H1 (cell line): ENCODE results near the gene CBLN3. TPM values are rescaled to one million over a fixed set of nuclear protein-coding genes. Genes with fewer than 3 reads are reported as not detected.

Experiments
- CTCF ChIA-PET: fragments of 300-600 bp; sonication (Branson Sonifier 250); formaldehyde crosslinking; loops from one replicate; lab custom pipeline; 2021; ENCODE audit not compliant: partially characterized antibody; lab: Charles Lee
- POLR2A ChIA-PET: fragments of 300-600 bp; sonication (Branson Sonifier 250); formaldehyde crosslinking; loops from one replicate; lab custom pipeline; 2021; ENCODE audit warnings: inconsistent platforms; ENCODE audit not compliant: partially characterized antibody; lab: Charles Lee
- DNase-seq, 2 experiments: peaks; one replicate each; pipeline versions ENCODE4 v3.0.0 to v3.0.0-alpha.2; 2010 to 2022; ENCODE audit warnings: low spot score in 2 of 2, low read depth in 1 of 2, mixed read lengths in 1 of 2
- FAIRE-seq: peaks from 2 replicates; lab custom pipeline; 2011; peaks lifted over from hg19 to GRCh38; lab: Jason Lieb, UNC
- H2AFZ ChIP-seq: 2 replicates; pipeline ENCODE4 v1.8.1; 2012; ENCODE audit warnings: low read length, inconsistent platforms
- H2AK5ac ChIP-seq: 2 replicates; pipeline ENCODE4 v1.6.1; 2013; ENCODE audit warnings: low read depth, low read length
- H2BK120ac ChIP-seq: replicated peaks from 2 replicates; pipeline ENCODE3; 2013; ENCODE audit warnings: low read depth, low read length, inconsistent platforms
- H2BK12ac ChIP-seq: 2 replicates; pipeline ENCODE4 v1.6.1; 2013; ENCODE audit warnings: low read depth, low read length
- H2BK15ac ChIP-seq: 2 replicates; pipeline ENCODE4 v1.6.1; 2013; ENCODE audit warnings: low read length
- H2BK20ac ChIP-seq: 2 replicates; pipeline ENCODE4 v1.6.1; 2013; ENCODE audit warnings: low read length
- H2BK5ac ChIP-seq: 2 replicates; pipeline ENCODE4 v1.6.1; 2013; ENCODE audit warnings: low read depth, low read length
- H3K14ac ChIP-seq: 2 replicates; pipeline ENCODE4 v1.6.1; 2013; ENCODE audit warnings: inconsistent platforms; ENCODE audit not compliant: insufficient read length
- H3K18ac ChIP-seq: 2 replicates; pipeline ENCODE4 v1.6.1; 2013; ENCODE audit warnings: low read length; ENCODE audit errors: extremely low read depth
- H3K23ac ChIP-seq: 2 replicates; pipeline ENCODE4 v1.6.1; 2013; ENCODE audit warnings: inconsistent platforms; ENCODE audit not compliant: insufficient read length
- H3K23me2 ChIP-seq: 2 replicates; pipeline ENCODE4 v1.6.1; 2013; ENCODE audit warnings: low read depth, low read length
- H3K27ac ChIP-seq: 2 replicates; pipeline ENCODE4 v1.6.1; 2011; ENCODE audit warnings: low read depth, low read length, inconsistent platforms
- H3K27me3 ChIP-seq, 4 experiments: replicated peaks in 1 of 4; 1 replicate in 1 of 4; 2 replicates in 3 of 4; pipeline versions ENCODE4 v1.6.1 to v1.8.1; 2011 to 2013; ENCODE audit warnings: low read length in 3 of 4, mild to moderate bottlenecking in 3 of 4, inconsistent platforms in 2 of 4, mixed read lengths in 2 of 4, moderate library complexity in 1 of 4; ENCODE audit not compliant: control insufficient read depth in 3 of 4, insufficient read depth in 3 of 4; ENCODE audit errors: extremely low read depth in 1 of 4
- H3K36me3 ChIP-seq, 4 experiments: 2 replicates each; pipeline versions ENCODE4 v1.6.1 to v1.8.1; 2011 to 2013; ENCODE audit warnings: mild to moderate bottlenecking in 4 of 4, low read length in 3 of 4, moderate library complexity in 2 of 4, control low read depth in 1 of 4, inconsistent platforms in 1 of 4; ENCODE audit not compliant: insufficient read depth in 4 of 4, control insufficient read depth in 2 of 4
- H3K4ac ChIP-seq: replicated peaks from 2 replicates; pipeline ENCODE3; 2013; ENCODE audit warnings: low read length, low read depth, mixed read lengths, inconsistent platforms; ENCODE audit not compliant: insufficient read length
- H3K4me1 ChIP-seq, 4 experiments: replicated peaks in 1 of 4; 1 replicate in 1 of 4; 2 replicates in 3 of 4; pipeline versions ENCODE4 v1.6.1 to v1.8.1; 2011 to 2013; ENCODE audit warnings: low read length in 3 of 4, inconsistent platforms in 2 of 4, mixed read lengths in 1 of 4; ENCODE audit not compliant: insufficient read depth in 4 of 4, control insufficient read depth in 3 of 4
- H3K4me2 ChIP-seq, 2 experiments: 2 replicates each; pipeline versions ENCODE4 v1.6.1 to v1.8.1; 2011 to 2013; ENCODE audit warnings: low read depth in 2 of 2, low read length in 2 of 2, control low read depth in 1 of 2, inconsistent platforms in 1 of 2, mild to moderate bottlenecking in 1 of 2; ENCODE audit not compliant: insufficient read depth in 1 of 2
- H3K4me3 ChIP-seq, 4 experiments: fragments of 200-600, 300-600 bp in 1 of 4; sonication (generic), shearing (Covaris generic), sonication (Bioruptor Twin) in 1 of 4; 2 replicates each; pipeline versions ENCODE4 v1.5.1 to v1.8.1; 2011 to 2016; ENCODE audit warnings: low read length in 4 of 4, low read depth in 3 of 4, control low read depth in 2 of 4, inconsistent platforms in 2 of 4, mild to moderate bottlenecking in 2 of 4, mixed read lengths in 1 of 4, moderate library complexity in 1 of 4; ENCODE audit not compliant: insufficient read depth in 2 of 4; ENCODE audit errors: extremely low read depth in 1 of 4
- H3K56ac ChIP-seq: replicated peaks from 2 replicates; pipeline ENCODE3; 2013; ENCODE audit warnings: low read depth, mild to moderate bottlenecking, mixed read lengths, low read length, inconsistent platforms; ENCODE audit not compliant: insufficient read length
- H3K79me1 ChIP-seq: 2 replicates; pipeline ENCODE4 v1.6.1; 2013; ENCODE audit warnings: low read depth, low read length, control low read depth
- H3K79me2 ChIP-seq, 2 experiments: 2 replicates each; pipeline versions ENCODE4 v1.6.1 to v1.8.1; 2012 to 2013; ENCODE audit warnings: low read length in 2 of 2, mild to moderate bottlenecking in 2 of 2, inconsistent platforms in 1 of 2; ENCODE audit not compliant: insufficient read depth in 2 of 2, control insufficient read depth in 1 of 2
- H3K9ac ChIP-seq, 4 experiments: replicated peaks in 1 of 4; 1 replicate in 1 of 4; 2 replicates in 3 of 4; pipeline versions ENCODE4 v1.6.1 to v1.8.1; 2011 to 2013; ENCODE audit warnings: low read depth in 3 of 4, low read length in 3 of 4, control low read depth in 2 of 4, mild to moderate bottlenecking in 2 of 4, moderate library complexity in 2 of 4, inconsistent platforms in 1 of 4; ENCODE audit errors: extremely low read depth in 1 of 4
- H3K9me3 ChIP-seq, 2 experiments: 2 replicates each; pipeline versions ENCODE4 v1.6.1 to v1.8.1; 2012 to 2013; ENCODE audit warnings: mild to moderate bottlenecking in 2 of 2, moderate library complexity in 2 of 2, control low read depth in 1 of 2, inconsistent platforms in 1 of 2, low read depth in 1 of 2, low read length in 1 of 2, mixed read lengths in 1 of 2; ENCODE audit not compliant: insufficient read depth in 2 of 2
- H4K20me1 ChIP-seq, 2 experiments: replicated peaks in 1 of 2; 2 replicates each; pipeline versions ENCODE3 to v1.8.1; 2011 to 2013; ENCODE audit warnings: inconsistent platforms in 2 of 2, low read length in 2 of 2, mild to moderate bottlenecking in 1 of 2; ENCODE audit not compliant: insufficient read depth in 2 of 2, control insufficient read depth in 1 of 2
- H4K5ac ChIP-seq: 2 replicates; pipeline ENCODE4 v1.6.1; 2013; ENCODE audit warnings: low read length, low read depth, mixed read lengths, inconsistent platforms; ENCODE audit not compliant: insufficient read length
- H4K8ac ChIP-seq: 2 replicates; pipeline ENCODE4 v1.8.0; 2013; ENCODE audit warnings: mild to moderate bottlenecking, moderate library complexity, low read length, inconsistent platforms; ENCODE audit not compliant: insufficient read depth; ENCODE audit errors: extremely low read depth
- H4K91ac ChIP-seq: replicated peaks from 2 replicates; pipeline ENCODE3; 2013; ENCODE audit warnings: low read length, mixed read lengths, inconsistent platforms; ENCODE audit not compliant: insufficient read length
- BRCA1 ChIP-seq: IDR thresholded peaks from 2 replicates; pipeline ENCODE4 v1.6.1; 2012; ENCODE audit warnings: low read depth, low read length, improper control_type of control experiment
- NRF1 ChIP-seq: IDR thresholded peaks from 2 replicates; pipeline ENCODE4 v1.6.1; 2011; ENCODE audit warnings: mild to moderate bottlenecking, low read depth, low read length, improper control_type of control experiment
- SRF ChIP-seq: IDR thresholded peaks from 2 replicates; pipeline ENCODE4 v1.6.1; 2011; ENCODE audit warnings: mild to moderate bottlenecking, low read depth, low read length, moderate library complexity
- TAF1 ChIP-seq: IDR thresholded peaks from 2 replicates; pipeline ENCODE4 v1.6.1; 2011; ENCODE audit warnings: mild to moderate bottlenecking, low read depth, low read length
- TCF12 ChIP-seq: IDR thresholded peaks from 2 replicates; pipeline ENCODE4 v1.6.1; 2011; ENCODE audit warnings: low read depth, mild to moderate bottlenecking, low read length
- WGBS, 2 experiments: shearing (Covaris generic) in 1 of 2; methylation state at CpG; one replicate each; pipeline versions ENCODE4 v1.1.6 to v1.1.7; 2013 to 2015; ENCODE audit warnings: low lambda C conversion rate in 2 of 2, mixed read lengths in 2 of 2, inconsistent platforms in 1 of 2, low coverage in 1 of 2, missing lambda C conversion rate in 1 of 2; ENCODE audit not compliant: insufficient replicate concordance in 2 of 2, insufficient coverage in 1 of 2, insufficient read length in 1 of 2; ENCODE audit errors: extremely low coverage in 1 of 2, missing lambda C conversion rate in 1 of 2; 5-methylcytosine and 5-hydroxymethylcytosine counted together
- polyA plus RNA-seq, 7 experiments: library from polyadenylated mRNA; depleted of rRNA in 3 of 7; stranded (reverse) in 5 of 7; unstranded in 2 of 7; fragments of >200 nt in 5 of 7; fragments of 200-250 nt in 2 of 7; gene quantifications; 1 replicate in 5 of 7; 2 replicates in 1 of 7; 4 replicates in 1 of 7; pipeline versions ENCODE4 v1.2.1 to v1.2.3, GENCODE V29; 2011 to 2013; ENCODE audit warnings: missing spikeins in 2 of 7, mixed read lengths in 2 of 7
- total RNA-seq: library from RNA; stranded (reverse); fragmentation: NEBNext Ultra II Directional; extraction: Animal tissue kit (Norgen Biotek cat#: 25700); gene quantifications from 2 replicates; pipeline ENCODE4 v1.2.1, GENCODE V29; 2021
- TF ChIP-seq, protein P1 (sequence below): IDR thresholded peaks from 2 replicates; pipeline ENCODE4 v1.6.1; 2011; ENCODE audit warnings: low read length, improper control_type of control experiment
- TF ChIP-seq, protein P2 (sequence below): IDR thresholded peaks from 2 replicates; pipeline ENCODE4 v1.6.1; 2012; ENCODE audit warnings: low read length, inconsistent platforms

CBLN3 gene
- total and polyA plus RNA-seq, 2 of the 8 experiments (the other 6 are each of a cell fraction or from before 2014, with no cell fraction given) = 0.54 to 1.00 TPM

DNA sequence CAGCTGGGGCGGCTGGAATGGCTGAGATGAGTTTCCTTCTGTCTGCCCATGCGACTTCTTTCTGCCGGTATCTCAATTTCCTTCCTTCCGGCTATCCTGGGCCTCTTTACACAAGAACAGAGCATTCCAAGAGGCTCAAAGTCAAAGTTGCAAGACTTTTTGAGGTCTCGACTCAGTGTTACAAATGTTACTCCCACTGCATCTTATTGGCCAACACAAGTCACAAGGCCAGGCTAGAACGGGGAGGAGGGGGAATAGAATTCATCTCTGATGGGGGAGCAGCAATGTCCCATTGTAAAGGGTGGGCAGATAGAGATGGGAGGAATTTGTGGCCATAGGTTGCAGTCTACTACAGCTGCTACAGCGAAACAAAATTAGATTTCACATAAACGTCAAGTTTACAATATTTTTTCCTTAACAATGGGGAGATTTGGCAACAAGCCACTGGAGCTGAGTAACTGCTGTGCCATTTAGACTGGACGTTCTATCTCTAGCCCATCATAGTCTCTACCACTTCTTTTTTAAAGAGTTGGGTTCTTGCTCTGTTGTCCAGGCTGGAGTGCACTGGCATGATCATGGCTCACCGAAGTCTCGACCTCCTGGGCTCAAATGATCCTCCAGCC, 40.1 kb downstream of the CBLN3 start:
- DNase-seq (no peak), FAIRE-seq (no peak)
- Histone ChIP-seq H4K5ac (no peak overlapping the region), H3K18ac (no peak overlapping the region), H2BK15ac (no peak overlapping the region), H2AFZ (peak overlapping the region; percentile 47; the same call in 1 of the 2 replicates), H3K9me3 (no peaks in the 10 kb centered on the region), H3K23ac (no peak overlapping the region), H3K4ac (no peak overlapping the region), H3K23me2 (no peaks in the 10 kb centered on the region), H4K8ac (no peak overlapping the region), H3K4me3 (no peak overlapping the region), H4K91ac (no peak overlapping the region), H3K27ac (no peak overlapping the region), H2BK5ac (no peak overlapping the region; the same call in 1 of the 2 replicates), H2AK5ac (no peak overlapping the region), H4K20me1 (no peaks in the 10 kb centered on the region), H3K4me1 (0 out of 7 replicates have a peak, but pooled peaks cover 0 to 4% (median 0%) of the 10 kb centered on the region in 4 experiments), H3K27me3 (peaks cover 0 to 2% (median 0%) of the 10 kb centered on the region in 4 experiments; a peak in 1 of 7 replicates), H3K9ac (no peak overlapping the region), H3K36me3 (no peaks in the 10 kb centered on the region), H3K79me2 (no peaks in the 10 kb centered on the region), H3K4me2 (no peak overlapping the region), H3K79me1 (no peaks in the 10 kb centered on the region), H2BK12ac (no peak overlapping the region), H2BK20ac (peak overlapping the region; percentile 32; the same call in 1 of the 2 replicates), H3K56ac (no peak overlapping the region), H3K14ac (no peak overlapping the region), H2BK120ac (no peak overlapping the region)
- POLR2A ChIA-PET = interaction anchor here (0.6 to 4.7 kb wide), 3 partner anchors 10 to 158 kb away, joined by 3 to 27 read pairs (median 5); no protein-coding TSS in a partner anchor
- TF ChIP-seq, protein P1, sequence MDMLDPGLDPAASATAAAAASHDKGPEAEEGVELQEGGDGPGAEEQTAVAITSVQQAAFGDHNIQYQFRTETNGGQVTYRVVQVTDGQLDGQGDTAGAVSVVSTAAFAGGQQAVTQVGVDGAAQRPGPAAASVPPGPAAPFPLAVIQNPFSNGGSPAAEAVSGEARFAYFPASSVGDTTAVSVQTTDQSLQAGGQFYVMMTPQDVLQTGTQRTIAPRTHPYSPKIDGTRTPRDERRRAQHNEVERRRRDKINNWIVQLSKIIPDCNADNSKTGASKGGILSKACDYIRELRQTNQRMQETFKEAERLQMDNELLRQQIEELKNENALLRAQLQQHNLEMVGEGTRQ = 0 out of 2 replicates have a peak, but pooled peaks have one; percentile 9
- TF ChIP-seq TCF12 (no peak), TAF1 (no peak), BRCA1 (no peak), SRF (no peak), NRF1 (no peak)
- TF ChIP-seq, protein P2, sequence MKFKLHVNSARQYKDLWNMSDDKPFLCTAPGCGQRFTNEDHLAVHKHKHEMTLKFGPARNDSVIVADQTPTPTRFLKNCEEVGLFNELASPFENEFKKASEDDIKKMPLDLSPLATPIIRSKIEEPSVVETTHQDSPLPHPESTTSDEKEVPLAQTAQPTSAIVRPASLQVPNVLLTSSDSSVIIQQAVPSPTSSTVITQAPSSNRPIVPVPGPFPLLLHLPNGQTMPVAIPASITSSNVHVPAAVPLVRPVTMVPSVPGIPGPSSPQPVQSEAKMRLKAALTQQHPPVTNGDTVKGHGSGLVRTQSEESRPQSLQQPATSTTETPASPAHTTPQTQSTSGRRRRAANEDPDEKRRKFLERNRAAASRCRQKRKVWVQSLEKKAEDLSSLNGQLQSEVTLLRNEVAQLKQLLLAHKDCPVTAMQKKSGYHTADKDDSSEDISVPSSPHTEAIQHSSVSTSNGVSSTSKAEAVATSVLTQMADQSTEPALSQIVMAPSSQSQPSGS = no peak
- 76% methylated on average over 11 of the region's 11 CpGs; no CpG with 5 or more reads in 1 of the 2 experiments for WGBS, 2 experiments
- CTCF ChIA-PET = interaction anchor here (0.6 to 5.4 kb wide), 12 partner anchors 11 to 849 kb away, joined by 3 to 40 read pairs (median 3); no protein-coding TSS in a partner anchor
